ENCODE measurements around the gene FAM217B. TPM values are rescaled to one million over a fixed set of nuclear protein-coding genes. Genes with fewer than 3 reads are reported as not detected.
A peak's percentile ranks its signal among the peaks of the same experiment; 100 is the strongest.

Gene FAM217B
- total RNA-seq, 1 donor from 2014 or later: 10.8 TPM

DNA sequence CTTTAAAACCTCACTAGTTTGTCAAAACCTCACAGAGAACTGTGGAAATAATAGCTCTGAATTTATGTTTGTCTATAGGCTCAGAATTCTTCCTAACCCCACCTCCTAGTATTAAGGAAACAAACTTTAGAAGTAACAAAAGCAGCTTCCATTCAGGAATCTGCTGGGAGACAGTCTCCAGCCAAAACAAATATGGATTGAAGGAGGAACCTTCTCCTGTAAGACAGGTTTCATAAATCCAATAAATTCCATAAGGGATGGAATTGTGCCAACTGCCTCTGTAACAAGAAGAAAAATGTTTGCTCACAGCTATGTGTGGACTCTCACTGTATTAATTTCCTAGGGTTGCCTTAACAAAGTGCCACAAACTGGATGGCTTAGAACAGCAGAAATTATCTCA lies 14.3 kb upstream of the FAM217B start:
- DNase-seq (ENCODE audit: low read depth): no peak
- no peak overlapping the region for H3K4me3 ChIP-seq (ENCODE audit: low read depth, low read length)
- TF ChIP-seq CTCF (IDR thresholded peaks at IDR 0.05; ENCODE audit: insufficient read depth, low read length, poor library complexity, severe bottlenecking): no peak
- no peaks in the 10 kb centered on the region for H3K27me3 ChIP-seq (ENCODE audit: control insufficient read depth, insufficient read depth, low read length)
- H3K36me3 ChIP-seq (ENCODE audit: control insufficient read depth, insufficient read depth, low read length): no peaks in the 10 kb centered on the region

DNA sequence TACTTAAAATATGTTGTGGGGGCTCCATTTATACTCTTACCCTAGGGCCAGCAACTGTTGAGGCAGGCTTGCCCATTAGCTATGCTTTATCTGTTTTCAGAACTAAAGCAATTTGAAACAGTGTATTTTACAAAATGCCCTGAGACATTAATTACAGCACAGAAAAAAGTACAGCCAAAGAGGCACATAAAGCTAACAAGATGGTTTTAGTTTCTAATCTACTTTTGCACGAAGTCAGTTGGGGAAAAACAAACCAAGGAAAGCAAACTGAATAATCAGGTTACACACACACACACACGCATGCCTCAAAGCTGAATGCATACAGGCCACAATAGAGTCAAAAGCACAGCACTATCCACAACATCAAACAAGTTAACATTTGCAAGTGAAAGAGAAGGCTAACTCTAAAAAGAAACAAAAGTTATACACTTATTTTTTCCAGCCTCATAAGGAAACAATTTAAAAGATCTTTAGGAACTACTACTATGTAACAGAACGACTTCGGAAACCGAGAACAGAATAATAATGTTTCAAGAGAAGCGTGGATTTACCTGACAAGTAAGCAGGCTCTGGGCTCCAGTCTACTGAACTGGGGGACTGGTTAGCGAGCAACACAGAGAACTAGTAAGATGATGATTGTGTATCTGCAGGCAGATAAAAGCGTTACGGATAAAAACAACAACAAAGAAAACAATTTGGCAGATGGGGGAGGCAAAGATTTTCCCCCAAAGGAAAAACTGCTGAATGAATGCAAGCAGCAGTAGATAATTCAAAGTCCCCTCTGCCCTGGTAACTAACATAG lies 8.5 kb upstream of the FAM217B start:
- DNase-seq (ENCODE audit: low read depth): no peak
- TF ChIP-seq CTCF (IDR thresholded peaks at IDR 0.05; ENCODE audit: insufficient read depth, low read length, poor library complexity, severe bottlenecking): no peak
- Histone ChIP-seq H3K36me3 (ENCODE audit: control insufficient read depth, insufficient read depth, low read length) (no peaks in the 10 kb centered on the region), H3K4me3 (ENCODE audit: low read depth, low read length) (no peak overlapping the region), H3K27me3 (ENCODE audit: control insufficient read depth, insufficient read depth, low read length) (no peaks in the 10 kb centered on the region)

- no peaks in the 10 kb centered on the region for H3K36me3 ChIP-seq (ENCODE audit: control insufficient read depth, insufficient read depth, low read length)
- no peaks in the 10 kb centered on the region for H3K27me3 ChIP-seq (ENCODE audit: control insufficient read depth, insufficient read depth, low read length)
- H3K4me3 ChIP-seq (ENCODE audit: low read depth, low read length): no peak overlapping the region
- TF ChIP-seq CTCF (IDR thresholded peaks at IDR 0.05; ENCODE audit: insufficient read depth, low read length, poor library complexity, severe bottlenecking): no peak
- DNase-seq (ENCODE audit: low read depth): no peak
These were observed 7.4 kb upstream of the FAM217B start for GRCh38 chr20:59932616-59933295.

DNA sequence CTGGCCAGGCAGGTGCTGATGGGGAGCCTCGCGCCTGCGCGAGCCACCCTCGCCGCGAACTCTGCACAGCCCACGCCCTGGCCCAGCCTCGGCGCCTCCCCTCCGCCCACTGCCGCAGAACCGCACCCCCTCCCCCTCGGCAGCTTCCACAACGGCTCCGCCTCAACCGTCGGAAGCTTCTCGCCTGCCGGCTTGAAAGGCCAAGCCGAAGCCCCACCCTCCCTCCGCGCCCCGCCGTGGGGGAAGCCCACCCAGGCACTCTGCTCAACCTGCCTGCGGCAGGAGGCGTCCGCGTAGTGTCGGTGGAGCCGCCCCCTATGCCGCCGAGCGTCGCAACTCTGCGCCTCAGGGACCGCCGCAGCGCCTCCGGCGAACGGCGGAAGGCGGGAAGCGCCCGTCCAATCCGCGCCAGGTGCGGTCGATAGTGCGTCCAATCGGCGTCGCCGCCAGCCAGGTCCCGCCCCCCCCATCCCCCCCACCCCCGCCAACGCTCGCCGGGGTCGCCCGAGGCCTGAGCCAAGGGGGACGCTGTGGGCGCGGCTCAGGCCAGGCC lies 6.8 kb upstream of the FAM217B start, which contains the start of gene SYCP2:
Gene SYCP2 (minus strand): TSS at position 342 of the 553 bp plus-strand sequence. CDS start 11,224 bp downstream, outside the sequence.
- peak within 1 kb of the TSS; percentile 51 for H3K4me3 ChIP-seq (ENCODE audit: low read depth, low read length)
- TF ChIP-seq CTCF (IDR thresholded peaks at IDR 0.05; ENCODE audit: insufficient read depth, low read length, poor library complexity, severe bottlenecking): no peak
- no peak for DNase-seq (ENCODE audit: low read depth)
- H3K36me3 ChIP-seq (ENCODE audit: control insufficient read depth, insufficient read depth, low read length): no peaks in the 10 kb centered on the region
- H3K27me3 ChIP-seq (ENCODE audit: control insufficient read depth, insufficient read depth, low read length): no peaks in the 10 kb centered on the region

DNA sequence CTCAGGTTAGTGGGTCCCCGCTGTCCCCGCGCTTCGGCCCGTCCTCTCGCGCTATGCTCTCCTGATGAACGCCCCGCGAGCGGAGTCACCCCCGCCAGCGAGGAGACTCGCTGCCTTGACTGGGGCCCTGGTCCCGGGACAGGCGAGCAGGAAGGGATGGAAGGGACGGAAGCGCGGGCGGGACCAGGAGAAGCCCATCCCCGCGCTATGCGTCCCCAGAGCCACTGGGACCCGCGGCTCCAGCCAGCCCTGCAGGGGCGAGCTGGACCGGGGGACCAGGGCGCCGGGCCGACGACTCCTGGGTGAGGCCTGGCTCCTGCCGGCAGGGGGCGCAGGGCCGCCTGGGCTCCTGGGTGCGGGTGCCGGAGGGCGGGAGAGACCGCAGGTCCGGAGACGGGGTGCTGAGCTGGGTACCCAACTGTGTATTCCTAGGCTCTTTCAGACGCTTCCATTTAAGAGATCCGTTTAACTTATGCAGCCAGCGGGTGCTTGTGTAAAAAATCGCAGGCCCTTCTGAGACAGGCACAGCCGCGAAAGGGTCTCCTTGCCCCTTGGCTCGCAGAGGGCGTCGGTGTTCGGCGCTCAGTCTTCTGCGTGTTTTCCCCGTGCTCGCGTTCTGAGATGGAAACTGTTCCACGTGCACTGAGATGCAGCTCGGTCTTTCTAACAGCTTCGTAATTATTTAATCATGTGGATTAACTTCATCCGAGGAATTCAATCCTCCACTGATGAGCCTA lies 6.2 kb upstream of the FAM217B start:
- H3K27me3 ChIP-seq (ENCODE audit: control insufficient read depth, insufficient read depth, low read length): no peaks in the 10 kb centered on the region
- H3K4me3 ChIP-seq (ENCODE audit: low read depth, low read length): peak overlapping the region; percentile 51
- DNase-seq (ENCODE audit: low read depth): no peak
- no peaks in the 10 kb centered on the region for H3K36me3 ChIP-seq (ENCODE audit: control insufficient read depth, insufficient read depth, low read length)
- TF ChIP-seq CTCF (IDR thresholded peaks at IDR 0.05; ENCODE audit: insufficient read depth, low read length, poor library complexity, severe bottlenecking): peak; percentile 70
